Posterior cingulate gyrus (tissue), 11 donors: ENCODE data around the gene RPP21.

Source experiments
- DNase-seq, 10 donors: peaks; one replicate each; pipeline versions ENCODE4 v3.0.0 to v3.0.0-alpha.2; 2020 to 2021; ENCODE audit warnings: mixed read lengths in 3 of 10
- intact Hi-C: fragments of 100-400 bp; cut with DNase I; formaldehyde crosslinking; loops from one replicate; pipeline ENCODE4 v1.15.1; 2023

RPP21 gene

GRCh38 chr6:30344868-30345671 lies at the start of gene RPP21:
TSS of gene RPP21 (plus strand) at chr6:30345156. CDS start at chr6:30345172, 16 bp downstream.
- intact Hi-C loops, result loop anchor here (1.0 to 5.0 kb wide), 3 partner anchors 18 to 337 kb away; partner anchors contain the start of gene TRIM26

GRCh38 chr6:30295837-30296236 lies 49.1 kb upstream of the RPP21 start:
- intact Hi-C loops, result no loop called here
- no peak for DNase-seq

More at GRCh38 chr6:30344868-30345671, at the start of gene RPP21:
- DNase-seq, result peak; percentile 81 to 99 (median 91)

GRCh38 chr6:30304002-30304401 lies 41.0 kb upstream of the RPP21 start:
- intact Hi-C loops, result no loop called here
- no peak for DNase-seq

GRCh38 chr6:30311101-30311500 lies 33.9 kb upstream of the RPP21 start:
- intact Hi-C loops, result no loop called here
- no peak for DNase-seq

- DNase-seq, result no peak
- intact Hi-C loops, result no loop called here
Measured at GRCh38 chr6:30311671-30312070, 33.3 kb upstream of the RPP21 start.

GRCh38 chr6:30312266-30312665 lies 32.7 kb upstream of the RPP21 start:
- intact Hi-C loops, result no loop called here
- DNase-seq, result no peak

- no peak for DNase-seq
- intact Hi-C loops, result no loop called here
Measured at GRCh38 chr6:30312676-30313321, 32.2 kb upstream of the RPP21 start.

GRCh38 chr6:30315156-30315555 lies 29.8 kb upstream of the RPP21 start:
- intact Hi-C loops, result no loop called here
- DNase-seq, result no peak

- intact Hi-C loops, result no loop called here
- no peak for DNase-seq
Measured at GRCh38 chr6:30317913-30318589, 26.9 kb upstream of the RPP21 start.

GRCh38 chr6:30319146-30319835 lies 25.7 kb upstream of the RPP21 start:
- DNase-seq, result no peak
- intact Hi-C loops, result no loop called here

GRCh38 chr6:30321692-30322388 lies 23.1 kb upstream of the RPP21 start:
- intact Hi-C loops, result no loop called here
- no peak for DNase-seq

- intact Hi-C loops, result no loop called here
- no peak for DNase-seq
Measured at GRCh38 chr6:30322527-30323501, 22.1 kb upstream of the RPP21 start.

- no peak for DNase-seq
- intact Hi-C loops, result no loop called here
Measured at GRCh38 chr6:30323806-30324205, 21.1 kb upstream of the RPP21 start.

GRCh38 chr6:30325150-30325872 lies 19.6 kb upstream of the RPP21 start:
- intact Hi-C loops, result loop anchor here (5.0 kb wide), 2 partner anchors 113 to 263 kb away; partner anchors contain the start of genes POLR1H and TRIM26
- DNase-seq, result peak in 4 of 10 donors; percentile 15 to 40 (median 24)

- DNase-seq, result peak in 6 of 10 donors; percentile 15 to 74 (median 42)
- intact Hi-C loops, result loop anchor here (5.0 kb wide), 2 partner anchors 114 to 264 kb away; partner anchors contain the start of genes POLR1H and TRIM26
Measured at GRCh38 chr6:30325873-30326525, 19.0 kb upstream of the RPP21 start.

- intact Hi-C loops, result loop anchor here (1.0 to 5.0 kb wide), 3 partner anchors 19 to 264 kb away; partner anchors contain the start of genes POLR1H, RPP21 and TRIM26
- DNase-seq, result peak; percentile 76 to 98 (median 88)
Measured at GRCh38 chr6:30326526-30327231, 18.3 kb upstream of the RPP21 start, which contains the start of gene TRIM39. TSS of gene TRIM39 (plus strand) at chr6:30326927. CDS start at chr6:30329318, 2,391 bp downstream.
